Right atrium auricular region (tissue), 2 donors: ENCODE results near the gene FAM228A. TPM values are rescaled to one million over a fixed set of nuclear protein-coding genes. Genes with fewer than 3 reads are reported as not detected.

Source experiments
- DNase-seq: peaks from one replicate; pipeline ENCODE4 v3.0.0-alpha.2; 2019; ENCODE audit warnings: low spot score
- H3K27ac ChIP-seq, 2 donors: fragments of 200-600 bp; sonication (generic); 1 replicate in 1 of 2; 2 replicates in 1 of 2; pipeline ENCODE4 v1.5.1; 2016 to 2019
- H3K27me3 ChIP-seq, 2 donors: fragments of 200-600 bp; sonication (generic); one replicate each; pipeline versions ENCODE4 v1.5.1 to v1.6.0; 2017 to 2019
- H3K36me3 ChIP-seq: fragments of 200-600 bp; sonication (generic); one replicate; pipeline ENCODE4 v1.5.1; 2016
- H3K4me1 ChIP-seq, 2 donors: fragments of 200-600 bp; sonication (generic); one replicate each; pipeline versions ENCODE4 v1.5.1 to v1.6.0; 2017 to 2019
- H3K4me3 ChIP-seq, 2 donors: fragments of 200-600 bp; sonication (generic); 1 replicate in 1 of 2; 2 replicates in 1 of 2; pipeline ENCODE4 v1.5.1; 2017 to 2019; ENCODE audit warnings: mild to moderate bottlenecking in 1 of 2, moderate library complexity in 1 of 2
- H3K9me3 ChIP-seq, 2 donors: fragments of 200-600 bp; sonication (generic); one replicate each; pipeline ENCODE4 v1.5.1; 2019
- CTCF ChIP-seq, 2 donors: fragments of 200-600 bp; sonication (generic); IDR thresholded peaks; one replicate each; pipeline ENCODE4 v1.5.1; 2019; ENCODE audit warnings: antibody characterized with exemption in 2 of 2
- total RNA-seq, 2 donors: library from RNA; depleted of rRNA; stranded (reverse); fragments of >200 nt; gene quantifications; one replicate each; pipeline ENCODE4 v1.1.0, GENCODE V29; 2016

The FAM228A gene
- total RNA-seq, 2 donors from 2014 or later, result 0.51 to 1.8 TPM

DNA sequence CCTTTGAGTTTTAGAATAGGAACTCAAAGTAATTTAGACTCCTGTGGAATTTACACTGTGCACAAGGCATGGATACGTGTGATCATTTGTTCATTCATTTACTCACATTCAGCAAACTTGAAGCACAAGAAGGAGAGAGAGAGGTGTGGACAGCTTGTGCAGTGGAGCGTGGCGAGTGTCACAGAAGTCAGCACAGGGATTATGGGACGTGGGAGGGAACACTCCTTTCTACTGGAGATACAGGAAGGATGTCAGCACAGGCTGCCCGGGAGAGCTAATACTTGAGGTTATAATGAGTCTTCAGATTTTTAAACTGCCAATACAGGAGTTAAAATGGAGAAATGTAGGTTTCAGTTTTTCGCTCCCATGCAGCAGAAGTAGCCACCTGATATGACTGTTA lies 7.0 kb downstream of the FAM228A start:
- no peak for DNase-seq
- H3K36me3 ChIP-seq, result no peaks in the 10 kb centered on the region
- H3K9me3 ChIP-seq, result peaks cover 0 to 6% of the 10 kb centered on the region in 2 donors
- no peaks in the 10 kb centered on the region for H3K4me1 ChIP-seq
- H3K27ac ChIP-seq, result no peak overlapping the region
- no peak for TF ChIP-seq CTCF (IDR thresholded peaks at IDR 0.05)
- H3K27me3 ChIP-seq, result no peaks in the 10 kb centered on the region
- H3K4me3 ChIP-seq, result no peak overlapping the region

GRCh38 chr2:24182507-24182906 lies 7.7 kb downstream of the FAM228A start:
- H3K4me1 ChIP-seq, result no peaks in the 10 kb centered on the region
- DNase-seq, result no peak
- peaks cover 0 to 6% of the 10 kb centered on the region in 2 donors for H3K9me3 ChIP-seq
- no peaks in the 10 kb centered on the region for H3K36me3 ChIP-seq
- H3K27me3 ChIP-seq, result no peaks in the 10 kb centered on the region
- no peak overlapping the region for H3K27ac ChIP-seq
- no peak for TF ChIP-seq CTCF (IDR thresholded peaks at IDR 0.05)
- no peak overlapping the region for H3K4me3 ChIP-seq

DNA sequence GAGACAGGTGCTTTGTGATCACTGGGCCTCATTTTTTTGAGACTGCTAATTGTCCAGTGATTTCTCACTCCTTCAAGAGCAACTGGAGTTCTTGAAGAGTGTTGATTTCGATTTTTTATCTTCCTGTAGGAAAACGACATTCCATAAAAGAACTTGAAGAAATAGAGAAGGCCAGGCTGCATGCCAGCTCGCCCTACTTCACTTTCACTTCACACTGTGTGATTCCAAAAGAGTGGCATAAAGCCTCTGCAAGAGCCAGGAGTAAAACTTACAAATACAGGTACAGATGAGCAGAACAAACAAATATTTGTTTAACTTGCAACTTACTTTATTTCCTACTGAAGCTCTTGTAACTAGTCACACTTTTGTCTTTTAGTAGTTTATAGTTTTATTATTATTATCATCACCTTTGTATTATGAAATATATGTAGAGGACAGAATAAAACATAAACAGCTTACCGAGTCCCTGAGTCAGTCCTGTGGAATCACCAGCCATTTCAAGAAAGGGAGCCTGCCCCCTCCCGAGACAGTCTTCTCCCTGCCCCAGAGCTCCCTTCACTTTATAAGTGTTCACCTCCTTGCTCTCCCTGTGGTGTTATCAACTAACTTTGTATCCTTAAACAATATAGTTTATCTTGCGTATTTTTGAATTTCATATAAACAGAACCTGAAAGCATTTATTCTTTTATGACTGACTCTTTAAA lies 8.7 kb downstream of the FAM228A start:
- DNase-seq, result no peak
- H3K9me3 ChIP-seq, result peaks cover 0 to 6% of the 10 kb centered on the region in 2 donors
- no peak overlapping the region for H3K27ac ChIP-seq
- no peaks in the 10 kb centered on the region for H3K4me1 ChIP-seq
- no peaks in the 10 kb centered on the region for H3K36me3 ChIP-seq
- no peaks in the 10 kb centered on the region for H3K27me3 ChIP-seq
- H3K4me3 ChIP-seq, result no peak overlapping the region
- TF ChIP-seq CTCF (IDR thresholded peaks at IDR 0.05), result no peak

DNA sequence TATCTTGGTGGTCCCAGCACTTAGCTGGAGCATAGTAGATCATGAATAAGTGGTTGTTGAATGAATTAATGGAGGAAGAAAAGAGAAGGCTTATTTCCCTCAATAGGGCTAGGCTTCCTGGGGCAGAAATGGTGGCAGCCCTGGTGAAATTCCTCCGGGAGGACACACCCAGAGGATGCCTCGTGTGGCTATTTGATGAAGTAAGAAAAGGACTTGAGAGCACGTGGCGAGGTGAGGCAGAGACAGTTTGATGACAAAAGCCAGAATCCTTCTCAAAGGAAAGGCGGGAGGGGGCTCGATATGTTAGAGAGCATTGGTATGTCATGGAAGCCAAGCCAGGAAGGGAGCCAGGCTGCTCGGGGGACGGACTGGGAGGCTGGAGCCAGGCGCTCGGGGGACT lies 14.7 kb downstream of the FAM228A start:
- Histone ChIP-seq H3K9me3 (peaks cover 0 to 6% of the 10 kb centered on the region in 2 donors), H3K36me3 (no peaks in the 10 kb centered on the region), H3K4me1 (no peaks in the 10 kb centered on the region), H3K4me3 (no peak overlapping the region), H3K27ac (no peak overlapping the region), H3K27me3 (no peaks in the 10 kb centered on the region)
- no peak for DNase-seq
- no peak for TF ChIP-seq CTCF (IDR thresholded peaks at IDR 0.05)

GRCh38 chr2:24190503-24190902 lies 15.7 kb downstream of the FAM228A start:
- DNase-seq, result no peak
- no peak for TF ChIP-seq CTCF (IDR thresholded peaks at IDR 0.05)
- Histone ChIP-seq H3K4me1 (no peaks in the 10 kb centered on the region), H3K4me3 (no peak overlapping the region), H3K27ac (no peak overlapping the region), H3K36me3 (no peaks in the 10 kb centered on the region), H3K27me3 (no peaks in the 10 kb centered on the region), H3K9me3 (peaks cover 0 to 1% of the 10 kb centered on the region in 2 donors)

DNA sequence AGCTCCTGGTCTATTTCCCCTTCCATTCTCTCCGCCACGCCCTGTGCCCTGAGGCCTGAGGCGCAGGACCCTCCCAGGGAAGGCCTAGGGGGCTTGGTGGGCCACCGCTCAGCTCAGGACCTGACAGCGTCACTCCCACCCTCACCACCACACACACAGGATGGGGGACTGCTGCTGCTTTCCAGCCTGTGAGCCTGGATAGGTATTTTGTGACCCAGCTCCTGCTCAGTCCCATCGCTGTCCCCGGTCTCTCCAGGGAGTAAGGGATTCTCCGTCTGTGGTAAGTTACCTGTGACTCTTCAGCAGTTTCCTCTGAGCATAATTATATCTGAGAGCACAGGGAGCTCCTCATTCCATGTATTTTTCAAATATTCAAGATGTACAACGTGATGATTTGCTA lies 16.3 kb downstream of the FAM228A start:
- Histone ChIP-seq H3K36me3 (no peaks in the 10 kb centered on the region), H3K27me3 (no peaks in the 10 kb centered on the region), H3K4me3 (no peak overlapping the region), H3K27ac (no peak overlapping the region), H3K4me1 (no peaks in the 10 kb centered on the region), H3K9me3 (no peaks in the 10 kb centered on the region)
- DNase-seq, result no peak
- no peak for TF ChIP-seq CTCF (IDR thresholded peaks at IDR 0.05)
